Choroid plexus epithelial cell (primary cell): ENCODE results near the gene ZNF738.

ENCODE experiments used
- DNase-seq: peaks from one replicate; pipeline ENCODE4 v3.0.0-alpha.2; 2010; ENCODE audit warnings: low read depth
- H3K4me3 ChIP-seq: 2 replicates; pipeline ENCODE4 v1.5.1; 2011; ENCODE audit warnings: low read depth, mild to moderate bottlenecking, control low read depth, low read length, moderate library complexity
- CTCF ChIP-seq: conservative IDR thresholded peaks from 2 replicates; pipeline ENCODE4 v1.5.1; 2011; ENCODE audit warnings: low read depth, mild to moderate bottlenecking, control low read depth, inconsistent platforms, low read length, moderate library complexity

The ZNF738 gene

DNA sequence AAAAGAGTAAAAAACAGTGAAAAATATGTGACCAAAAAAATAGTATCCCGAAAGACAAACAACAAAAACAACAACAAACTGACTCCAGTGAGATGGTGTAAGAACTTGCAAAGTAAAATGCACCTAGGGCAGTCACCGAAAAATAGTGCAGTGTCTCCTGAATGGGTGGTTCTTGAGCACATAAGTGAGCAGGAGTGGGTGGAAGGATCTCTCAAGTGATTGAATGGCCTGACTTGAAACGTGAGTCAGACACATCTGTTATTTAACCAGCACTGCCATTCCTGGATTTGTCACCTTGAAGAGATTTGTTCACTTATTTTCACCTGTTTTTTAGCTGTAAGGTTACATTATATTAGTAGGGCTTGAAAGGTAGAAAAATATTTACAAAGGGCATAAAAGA is 3.5 kb downstream of the ZNF738 start:
- no peak for TF ChIP-seq CTCF
- DNase-seq: no peak
- H3K4me3 ChIP-seq: no peak overlapping the region

DNA sequence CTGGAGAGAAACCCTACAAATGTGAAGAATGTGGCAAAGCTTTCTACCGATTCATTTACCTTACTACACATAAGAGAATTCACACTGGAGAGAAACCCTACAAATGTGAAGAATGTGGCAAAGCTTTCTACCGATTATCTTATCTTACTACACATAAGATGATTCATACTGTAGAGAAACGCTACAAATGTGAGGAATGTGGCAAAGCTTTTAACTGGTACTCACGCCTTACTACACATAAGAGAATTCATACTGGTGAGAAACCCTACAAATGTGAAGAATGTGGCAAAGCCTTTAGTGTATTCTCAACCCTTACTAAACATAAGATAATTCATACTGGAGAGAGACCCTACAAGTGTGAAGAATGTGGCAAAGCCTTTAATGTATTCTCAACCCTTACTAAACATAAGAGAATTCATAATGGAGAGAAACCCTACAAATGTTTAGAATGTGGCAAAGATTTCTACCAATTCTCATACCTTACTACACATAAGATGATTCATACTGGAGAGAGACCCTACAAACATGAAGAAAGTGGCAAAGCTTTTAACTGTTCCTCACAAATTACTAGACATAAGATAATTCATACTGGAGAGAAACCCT is 25.3 kb downstream of the ZNF738 start:
- H3K4me3 ChIP-seq: no peak overlapping the region
- DNase-seq: no peak
- no peak for TF ChIP-seq CTCF

- no peak for DNase-seq
- TF ChIP-seq CTCF: no peak
- no peak overlapping the region for H3K4me3 ChIP-seq
These were observed 37.3 kb downstream of the ZNF738 start for GRCh38 chr19:21396121-21396520.

DNA sequence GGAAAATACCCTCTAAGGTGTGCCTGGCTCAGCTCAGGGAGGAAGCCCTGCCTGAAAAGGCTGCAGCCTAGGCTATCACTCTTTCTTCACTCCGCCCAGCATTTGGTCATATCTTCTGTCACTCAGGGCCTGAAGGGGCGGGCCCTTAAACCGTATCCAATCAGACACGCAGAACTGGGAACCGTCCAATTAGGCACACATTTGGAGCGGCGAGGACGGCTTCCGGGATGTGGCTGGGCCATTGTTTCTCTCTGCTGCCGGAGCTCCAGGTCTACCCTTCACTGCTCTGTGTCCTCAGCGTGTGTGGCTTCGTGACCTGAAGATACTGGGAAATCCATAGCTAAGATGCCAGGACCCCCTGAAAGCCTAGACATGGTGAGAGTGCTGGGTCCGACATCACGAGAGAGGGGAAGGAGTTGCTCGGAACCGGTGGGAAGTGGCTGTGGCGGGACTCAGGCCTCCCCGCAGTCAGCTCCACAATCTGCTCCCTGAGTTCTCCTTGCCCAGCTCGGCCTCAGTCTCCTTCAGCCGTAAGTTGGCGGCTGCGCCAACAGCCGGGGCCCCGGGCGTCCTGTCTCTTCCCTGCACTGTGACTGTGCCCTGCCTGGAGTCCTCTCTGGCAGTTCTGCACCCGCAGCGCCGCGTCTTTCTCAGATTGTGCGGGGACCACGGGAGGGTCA is 38.2 kb downstream of the ZNF738 start, which contains the start of gene ZNF493:
Gene ZNF493, plus strand, starts transcription at position 241 of the 680 bp plus-strand sequence. Its CDS starts 105 bp downstream, at position 346.
- H3K4me3 ChIP-seq: peak within 1 kb of the TSS; percentile 92
- peak; percentile 97 for DNase-seq
- no peak for TF ChIP-seq CTCF

DNA sequence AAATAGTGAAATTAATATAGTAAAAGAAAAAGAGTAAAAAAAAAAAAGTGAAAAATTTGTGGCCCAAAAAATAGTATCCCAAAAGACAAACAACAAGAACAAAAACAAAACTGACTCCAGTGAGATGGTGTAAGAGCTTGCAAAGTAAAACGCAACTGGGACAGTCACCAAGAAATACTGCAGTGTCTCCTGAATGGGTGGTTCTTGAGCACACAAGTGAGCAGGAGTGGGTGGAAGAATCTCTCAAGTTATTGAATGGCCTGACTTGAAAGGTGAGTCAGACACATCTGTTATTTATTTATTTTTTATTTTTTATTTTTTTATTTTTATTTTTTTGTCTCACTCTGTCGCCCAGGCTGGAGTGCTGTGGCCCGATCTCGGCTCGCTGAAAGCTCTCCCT is 40.1 kb downstream of the ZNF738 start:
- TF ChIP-seq CTCF: no peak
- peak; percentile 4 for DNase-seq
- H3K4me3 ChIP-seq: no peak overlapping the region

- DNase-seq: no peak
- no peak overlapping the region for H3K4me3 ChIP-seq
- TF ChIP-seq CTCF: no peak
These were observed 43.6 kb downstream of the ZNF738 start for GRCh38 chr19:21402303-21402985.
